GM12875 (cell line): ENCODE measurements around the gene SREBF2.

Source experiments
- H3K4me3 ChIP-seq: one replicate; pipeline ENCODE4 v1.5.1; 2011; ENCODE audit warnings: low read depth, low read length, control low read depth
- CTCF ChIP-seq: IDR thresholded peaks from 2 replicates; pipeline ENCODE4 v1.5.1; 2011; ENCODE audit warnings: low read depth, mild to moderate bottlenecking, control low read depth, inconsistent platforms, low read length, moderate library complexity, borderline replicate concordance; ENCODE audit not compliant: insufficient read depth

Gene SREBF2

DNA sequence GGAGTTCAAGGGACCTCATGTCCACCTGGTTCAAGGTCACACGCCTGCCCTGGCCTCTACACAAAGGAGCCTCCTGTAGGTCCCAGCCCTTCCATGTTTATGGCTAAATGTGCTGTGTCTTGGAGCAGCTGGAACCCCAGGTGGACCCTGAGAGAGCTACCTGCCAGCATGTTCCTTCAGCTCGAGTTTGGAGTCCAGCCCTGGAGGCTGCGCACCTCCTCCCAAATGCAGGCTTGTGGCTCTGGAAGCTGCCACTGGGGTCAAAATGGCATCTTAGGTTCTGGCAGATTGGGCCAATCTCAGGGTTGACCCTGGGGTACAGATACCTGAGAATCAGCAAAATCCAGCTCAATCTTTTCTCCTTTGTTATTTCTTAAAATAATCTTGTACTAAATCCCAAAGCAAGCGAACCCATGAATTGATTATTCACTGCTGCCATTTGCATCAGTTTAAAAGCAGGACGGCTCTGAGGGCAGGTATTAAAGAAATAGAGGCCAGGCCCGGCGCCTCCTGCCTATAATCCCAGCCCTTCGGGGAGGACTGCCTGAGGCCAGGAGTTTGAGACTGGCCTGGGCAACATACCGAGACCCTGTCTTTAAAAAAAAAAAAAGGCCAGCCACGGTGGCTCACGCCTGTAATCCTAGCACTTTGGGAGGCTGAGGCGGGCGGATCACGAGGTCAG, 90.8 kb downstream of the SREBF2 start:
- peak overlapping the region; percentile 54 for H3K4me3 ChIP-seq
- TF ChIP-seq CTCF, result no peak

- TF ChIP-seq CTCF, result peak; percentile 97
Measured at GRCh38 chr22:41925783-41926460, 93.0 kb downstream of the SREBF2 start.

GRCh38 chr22:41927813-41928212, 94.9 kb downstream of the SREBF2 start:
- TF ChIP-seq CTCF, result no peak
- no peak overlapping the region for H3K4me3 ChIP-seq

More at GRCh38 chr22:41925783-41926460, 93.0 kb downstream of the SREBF2 start:
- H3K4me3 ChIP-seq, result peak overlapping the region; percentile 94

GRCh38 chr22:41928593-41929417, 95.9 kb downstream of the SREBF2 start:
- H3K4me3 ChIP-seq, result peak overlapping the region; percentile 5

GRCh38 chr22:41929418-41929810, 96.5 kb downstream of the SREBF2 start:
- no peak for TF ChIP-seq CTCF
- H3K4me3 ChIP-seq, result peak overlapping the region; percentile 5

More at GRCh38 chr22:41928593-41929417, 95.9 kb downstream of the SREBF2 start:
- no peak for TF ChIP-seq CTCF

GRCh38 chr22:41931701-41932269, 98.9 kb downstream of the SREBF2 start:
- no peak for TF ChIP-seq CTCF
- H3K4me3 ChIP-seq, result no peak overlapping the region
